ENCODE measurements around the gene IL18. TPM values are rescaled to one million over a fixed set of nuclear protein-coding genes. Genes with fewer than 3 reads are reported as not detected.

Gene IL18
- total RNA-seq, result 6.1 TPM

GRCh38 chr11:112163875-112164685, at the start of gene IL18:
Gene IL18 (minus strand): TSS chr11:112164094. CDS start chr11:112155053, 9,041 bp downstream.

GRCh38 chr11:112174789-112175598, 11.1 kb upstream of the IL18 start, which contains the start of gene BCO2:
Gene BCO2 (plus strand): TSS chr11:112175512. CDS start chr11:112175602, 90 bp downstream.

GRCh38 chr11:112167145-112167544, 3.3 kb upstream of the IL18 start, which contains the start of gene TEX12:
Gene TEX12 (plus strand): TSS chr11:112167372. CDS start chr11:112169269, 1,897 bp downstream.

Small RNA genes within 50 kb of the gene (small RNA-seq; reads per million reads assigned to genes)
- not detected for gene MRPS36P4 (ENCODE audit: low replicate concordance)

Other genes starting within 250 kb of the IL18 start
- gene C11orf52, start 245.2 kb downstream of the IL18 start, total RNA-seq, result 8.2 TPM
- 25.7 TPM for gene DIXDC1, start 226.8 kb downstream of the IL18 start, total RNA-seq
- 33.6 TPM for gene DLAT, start 138.7 kb downstream of the IL18 start, total RNA-seq
- 3.9 TPM for gene PIH1D2, start 90.1 kb downstream of the IL18 start, total RNA-seq
- 19.5 TPM for gene NKAPD1, start 89.8 kb downstream of the IL18 start, total RNA-seq
- 47.6 TPM for gene TIMM8B, start 77.3 kb downstream of the IL18 start, total RNA-seq
- 139 TPM for gene SDHD, start 77.2 kb downstream of the IL18 start, total RNA-seq
- 1.3 TPM for gene TEX12, start 3.3 kb upstream of the IL18 start, total RNA-seq
- 6.7 TPM for gene BCO2, start 11.4 kb upstream of the IL18 start, total RNA-seq
- gene PTS, start 62.3 kb upstream of the IL18 start, total RNA-seq, result 28.0 TPM
- not detected for gene PLET1, start 96.8 kb upstream of the IL18 start, total RNA-seq

Data from metanephros (tissue), 2 donors.